ENCODE data around the gene IPO4.

- TF ChIP-seq CTCF (conservative IDR thresholded peaks at IDR 0.05 in 1 of 2, IDR thresholded peaks at IDR 0.05 in 1 of 2; ENCODE audit: low read depth in 1 of 2, low read length in 2 of 2) = no peak
- TF ChIP-seq EZH2 (IDR thresholded peaks at IDR 0.05; ENCODE audit: low read length, missing control alignments) = no peak
Observed at GRCh38 chr14:24189059-24189375, 401 bp upstream of the IPO4 start.

All from fibroblast of lung (primary cell).